HG03095 (cell line): ENCODE data around the gene ENPP4.
"Not testable (repeated sequence)": the region's sequence is repeated elsewhere in the genome, so short reads cannot be mapped to it uniquely, and the experiment has no call there.

Experiments used
- ATAC-seq: cut with Tn5 transposase; IDR thresholded peaks from one replicate; pipeline ENCODE4 v1.9.1; 2021; ENCODE audit warnings: moderate library complexity; ENCODE audit not compliant: unreplicated experiment

Gene ENPP4

GRCh38 chr6:46130666-46131065 lies 877 bp downstream of the ENPP4 start:
- ATAC-seq: no peak

- not testable (repeated sequence) for ATAC-seq
These were observed 1.5 kb downstream of the ENPP4 start for GRCh38 chr6:46131291-46131690.

GRCh38 chr6:46134216-46134615 lies 4.4 kb downstream of the ENPP4 start:
- ATAC-seq: no peak

GRCh38 chr6:46135176-46135575 lies 5.4 kb downstream of the ENPP4 start:
- no peak for ATAC-seq

GRCh38 chr6:46136831-46137230 lies 7.0 kb downstream of the ENPP4 start:
- ATAC-seq: no peak

- ATAC-seq: no peak
These were observed 7.6 kb downstream of the ENPP4 start for GRCh38 chr6:46137387-46137786.

- ATAC-seq: peak; percentile 78
These were observed 8.5 kb downstream of the ENPP4 start for GRCh38 chr6:46138281-46138680.

- no peak for ATAC-seq
These were observed 14.5 kb downstream of the ENPP4 start for GRCh38 chr6:46144270-46144669.

- ATAC-seq: not testable (repeated sequence)
These were observed 19.3 kb downstream of the ENPP4 start for GRCh38 chr6:46149066-46149465.

GRCh38 chr6:46156701-46157100 lies 26.9 kb downstream of the ENPP4 start:
- no peak for ATAC-seq

GRCh38 chr6:46159229-46159628 lies 29.4 kb downstream of the ENPP4 start:
- no peak for ATAC-seq

- ATAC-seq: no peak
These were observed 30.3 kb downstream of the ENPP4 start for GRCh38 chr6:46160102-46160501.

- ATAC-seq: peak; percentile 69
These were observed 40.8 kb downstream of the ENPP4 start, which contains the start of gene ENPP5 for GRCh38 chr6:46170357-46171289. Gene ENPP5, minus strand, starts transcription at chr6:46170980. Its CDS starts 2,718 bp downstream, at chr6:46168262.

- ATAC-seq: no peak
These were observed 42.4 kb downstream of the ENPP4 start for GRCh38 chr6:46172176-46172575.

GRCh38 chr6:46174904-46175303 lies 45.1 kb downstream of the ENPP4 start:
- ATAC-seq: no peak

GRCh38 chr6:46175446-46175845 lies 45.7 kb downstream of the ENPP4 start:
- peak; percentile 83 for ATAC-seq

- ATAC-seq: no peak
These were observed 46.2 kb downstream of the ENPP4 start for GRCh38 chr6:46175976-46176375.

- ATAC-seq: no peak
These were observed 54.3 kb downstream of the ENPP4 start for GRCh38 chr6:46184114-46184513.

GRCh38 chr6:46186583-46186982 lies 56.8 kb downstream of the ENPP4 start:
- no peak for ATAC-seq

- no peak for ATAC-seq
These were observed 59.9 kb downstream of the ENPP4 start for GRCh38 chr6:46189726-46190125.

- no peak for ATAC-seq
These were observed 61.1 kb downstream of the ENPP4 start for GRCh38 chr6:46190889-46191288.

GRCh38 chr6:46191961-46192360 lies 62.2 kb downstream of the ENPP4 start:
- ATAC-seq: no peak
